Testis (tissue), 2 donors: ENCODE data around the gene GUCA1C.

Source experiments
- CTCF ChIP-seq, 3 experiments: fragments of 450-650 bp in 2 of 3; fragments of 200-600 bp in 1 of 3; sonication (generic) in 1 of 3; IDR thresholded peaks; one replicate each; pipeline ENCODE4 v1.5.1; 2016 to 2019; ENCODE audit warnings: antibody characterized with exemption in 3 of 3, mild to moderate bottlenecking in 2 of 3, moderate library complexity in 1 of 3
- POLR2A ChIP-seq: fragments of 450-650 bp; IDR thresholded peaks from one replicate; pipeline ENCODE4 v1.6.1; 2017; ENCODE audit warnings: antibody characterized with exemption, mild to moderate bottlenecking, moderate library complexity

DNA sequence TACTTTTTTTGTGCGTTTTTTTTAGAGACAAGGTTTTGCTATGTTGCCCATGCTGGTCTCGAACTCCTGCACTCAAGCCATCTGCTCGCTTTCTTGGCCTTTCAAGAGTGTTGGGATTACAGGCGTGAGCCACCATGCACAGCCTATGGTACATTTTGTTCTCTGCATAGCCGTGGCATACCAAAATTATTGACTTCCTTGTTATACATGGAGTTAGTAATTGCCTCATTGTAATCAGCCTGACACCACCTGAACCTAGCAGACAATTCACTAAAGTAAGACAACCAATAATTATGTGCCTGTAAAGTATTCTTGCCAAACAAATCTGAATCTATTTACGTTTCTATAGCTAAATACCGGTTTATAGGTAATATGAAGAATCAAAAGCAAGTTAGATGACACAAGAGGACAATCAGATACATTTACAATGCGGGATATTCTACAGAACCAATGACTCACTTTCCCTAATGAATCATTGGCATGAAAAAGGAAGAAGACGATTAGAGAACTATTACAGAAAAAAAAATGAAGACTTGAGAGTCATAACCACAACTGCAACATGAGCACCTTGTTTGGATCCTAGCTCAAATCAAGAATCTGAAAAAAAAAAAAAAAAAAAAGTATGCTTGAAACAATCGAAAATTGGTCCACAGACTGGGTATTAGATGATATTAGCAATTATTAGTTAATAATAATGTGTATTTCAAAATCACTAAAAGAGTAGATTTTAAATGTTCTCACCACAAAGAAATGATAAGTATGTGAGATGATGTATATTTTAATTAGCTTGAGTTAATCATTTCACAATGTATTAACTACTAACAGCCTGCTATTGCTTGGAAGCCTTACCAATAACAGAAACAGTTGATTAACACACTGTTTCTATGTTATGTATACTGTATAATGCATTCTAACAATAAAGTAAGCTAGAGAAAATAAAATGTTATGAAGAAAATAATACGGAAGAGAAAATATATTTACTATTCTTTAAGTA lies 7.1 kb downstream of the GUCA1C start:
- no peak for TF ChIP-seq CTCF (IDR thresholded peaks at IDR 0.05)
- TF ChIP-seq POLR2A = no peak
